TTC549 (cell line): Measurements from ENCODE around the gene ZNF786.
"Not testable (repeated sequence)": the region's sequence is repeated elsewhere in the genome, so short reads cannot be mapped to it uniquely, and the experiment has no call there.

Experiments
- FAIRE-seq: peaks from 2 replicates; lab custom pipeline; 2012; peaks lifted over from hg19 to GRCh38; lab: Jason Lieb, UNC

ZNF786 gene

DNA sequence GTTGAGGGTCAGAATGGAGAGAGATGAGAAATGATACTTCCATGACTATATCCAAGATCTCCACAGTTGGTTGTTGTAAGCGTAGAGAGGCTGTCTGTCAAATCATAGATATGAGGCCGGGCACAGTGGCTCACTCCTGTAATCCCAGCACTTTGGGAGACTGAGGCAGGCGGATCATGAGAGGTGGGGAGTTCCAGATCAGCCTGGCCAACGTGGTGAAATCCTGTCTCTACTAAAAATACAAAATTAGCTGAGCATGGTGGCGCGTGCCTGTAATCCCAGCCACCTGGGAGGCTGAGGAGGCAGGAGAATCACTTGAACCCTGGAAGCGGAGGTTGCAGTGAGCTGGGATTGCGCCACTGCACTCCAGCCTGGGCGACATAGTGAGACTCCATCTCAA is 60.1 kb downstream of the ZNF786 start:
- not testable (repeated sequence) for FAIRE-seq

GRCh38 chr7:149028346-149029109 is 62.0 kb downstream of the ZNF786 start, which contains the start of gene PDIA4:
Gene PDIA4, minus strand, starts transcription at chr7:149028505. Its CDS starts 97 bp downstream, at chr7:149028408.
- peak; percentile 92 for FAIRE-seq

GRCh38 chr7:149027611-149028345 is 62.7 kb downstream of the ZNF786 start:
- no peak for FAIRE-seq

- no peak for FAIRE-seq
These were observed 63.5 kb downstream of the ZNF786 start for GRCh38 chr7:149027055-149027454.

GRCh38 chr7:149023662-149024061 is 66.9 kb downstream of the ZNF786 start:
- FAIRE-seq: no peak

GRCh38 chr7:149022756-149023360 is 67.7 kb downstream of the ZNF786 start:
- no peak for FAIRE-seq

GRCh38 chr7:149021725-149022062 is 68.8 kb downstream of the ZNF786 start:
- no peak for FAIRE-seq

GRCh38 chr7:149020483-149020882 is 70.0 kb downstream of the ZNF786 start:
- FAIRE-seq: no peak
